Erythroblast (primary cell): ENCODE measurements around the gene COMT.

Experiments
- GATA1 ChIP-seq: IDR thresholded peaks from 2 replicates; pipeline ENCODE4 v1.6.1; 2011; ENCODE audit warnings: low read depth, mild to moderate bottlenecking, control low read depth, low read length, moderate library complexity
- POLR2A ChIP-seq: IDR thresholded peaks from 2 replicates; pipeline ENCODE4 v1.6.1; 2011; ENCODE audit warnings: mild to moderate bottlenecking, low read length

DNA sequence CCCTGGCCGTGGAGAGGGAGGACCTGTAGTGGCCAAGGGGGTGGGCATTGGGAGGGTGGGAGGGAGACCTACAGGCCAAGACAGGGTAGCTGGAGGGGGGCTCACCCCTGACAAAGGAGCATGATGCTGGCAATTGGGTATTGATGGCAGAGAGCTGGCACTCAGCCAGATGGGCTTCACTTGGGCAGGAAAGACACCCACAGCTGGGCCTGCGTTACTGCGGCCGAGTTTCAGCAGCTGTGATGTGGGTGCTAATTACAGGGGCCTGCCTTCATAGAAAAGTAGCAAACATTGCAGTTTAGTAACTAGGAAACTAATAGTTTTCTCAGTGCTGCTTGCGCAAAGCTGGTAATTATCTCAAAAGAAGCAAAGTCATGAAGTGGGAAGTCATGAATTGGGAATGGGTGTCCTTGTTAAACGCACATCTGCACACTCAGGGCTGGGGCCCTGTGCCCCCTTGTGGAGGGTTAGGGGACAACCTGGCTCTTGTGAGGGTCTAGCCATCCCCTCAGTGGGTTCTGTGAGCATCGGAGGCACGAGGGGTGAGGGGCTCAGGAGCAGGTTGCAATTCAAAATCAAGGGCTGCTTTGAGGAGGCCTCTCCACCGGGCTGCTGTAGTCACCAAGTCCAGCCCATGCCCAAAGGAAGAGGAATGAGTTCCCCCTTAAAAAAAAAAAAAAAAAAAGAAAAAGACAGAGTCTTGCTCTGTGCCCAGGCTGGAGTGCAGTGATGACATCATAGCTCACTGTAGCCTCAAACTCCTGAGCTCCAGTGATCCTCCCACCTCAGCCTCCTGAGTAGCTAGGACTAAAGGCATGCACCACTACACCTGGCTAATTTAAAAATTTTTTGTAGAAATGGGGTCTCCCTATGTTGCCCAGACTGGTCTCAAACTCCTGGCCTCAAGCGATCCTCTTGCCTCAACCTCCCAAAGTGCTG, 24.5 kb downstream of the COMT start:
- TF ChIP-seq POLR2A (no peak), GATA1 (no peak)
